GM18499 (cell line): ENCODE results near the gene SYNDIG1.

Source experiments
- ATAC-seq: cut with Tn5 transposase; IDR thresholded peaks from one replicate; pipeline ENCODE4 v1.9.1; 2021; ENCODE audit warnings: moderate number of reproducible peaks; ENCODE audit not compliant: insufficient read depth, unreplicated experiment

The SYNDIG1 gene

GRCh38 chr20:24469894-24470745 lies 691 bp downstream of the SYNDIG1 start:
- no peak for ATAC-seq

- no peak for ATAC-seq
Observed at GRCh38 chr20:24470746-24471582, 1.5 kb downstream of the SYNDIG1 start.

GRCh38 chr20:24472426-24472825 lies 3.0 kb downstream of the SYNDIG1 start:
- ATAC-seq = no peak

- no peak for ATAC-seq
Observed at GRCh38 chr20:24473435-24474223, 4.2 kb downstream of the SYNDIG1 start.

GRCh38 chr20:24477831-24478547 lies 8.6 kb downstream of the SYNDIG1 start:
- ATAC-seq = no peak

- no peak for ATAC-seq
Observed at GRCh38 chr20:24478584-24478983, 9.2 kb downstream of the SYNDIG1 start.

- ATAC-seq = no peak
Observed at GRCh38 chr20:24479106-24479505, 9.7 kb downstream of the SYNDIG1 start.

- ATAC-seq = no peak
Observed at GRCh38 chr20:24479595-24479994, 10.2 kb downstream of the SYNDIG1 start.

- ATAC-seq = no peak
Observed at GRCh38 chr20:24480509-24480908, 11.1 kb downstream of the SYNDIG1 start.

- ATAC-seq = no peak
Observed at GRCh38 chr20:24481173-24481572, 11.7 kb downstream of the SYNDIG1 start.

GRCh38 chr20:24483435-24484080 lies 14.1 kb downstream of the SYNDIG1 start:
- no peak for ATAC-seq

GRCh38 chr20:24484081-24484450 lies 14.6 kb downstream of the SYNDIG1 start:
- ATAC-seq = no peak

- ATAC-seq = no peak
Observed at GRCh38 chr20:24485981-24486380, 16.6 kb downstream of the SYNDIG1 start.

- no peak for ATAC-seq
Observed at GRCh38 chr20:24487240-24487639, 17.8 kb downstream of the SYNDIG1 start.

GRCh38 chr20:24487648-24488047 lies 18.2 kb downstream of the SYNDIG1 start:
- ATAC-seq = no peak

GRCh38 chr20:24488064-24488799 lies 18.8 kb downstream of the SYNDIG1 start:
- no peak for ATAC-seq

- ATAC-seq = no peak
Observed at GRCh38 chr20:24488800-24489175, 19.4 kb downstream of the SYNDIG1 start.

- ATAC-seq = no peak
Observed at GRCh38 chr20:24489193-24489592, 19.8 kb downstream of the SYNDIG1 start.
